ENCODE results near the gene C10orf67. TPM values are rescaled to one million over a fixed set of nuclear protein-coding genes. Genes with fewer than 3 reads are reported as not detected.
"Not testable (repeated sequence)": the region's sequence is repeated elsewhere in the genome, so short reads cannot be mapped to it uniquely, and the experiment has no call there.

Gene C10orf67
- total RNA-seq, 1 donor, result 0.31 TPM

DNA sequence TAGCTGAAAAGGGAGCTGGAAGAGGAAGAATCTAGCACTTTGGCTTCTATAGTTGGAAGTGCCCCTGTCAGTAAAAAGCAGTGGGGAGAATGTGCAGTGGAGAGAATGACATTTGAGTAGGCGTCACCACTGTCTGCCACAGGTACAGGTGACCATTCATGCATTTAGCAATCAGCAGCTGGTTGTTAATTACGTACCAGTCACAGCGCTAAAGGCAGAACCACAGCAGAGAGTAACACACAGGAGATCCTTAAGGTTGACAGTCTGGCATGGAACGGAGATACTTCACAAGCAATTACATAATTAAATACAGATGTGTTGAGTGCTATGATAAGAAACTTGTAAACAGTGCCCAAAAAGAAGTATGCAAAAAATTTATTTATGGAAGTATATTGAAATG, 24.8 kb downstream of the C10orf67 start:
- Histone ChIP-seq H3K4me1 (ENCODE audit: insufficient read depth, low read length) (no peaks in the 10 kb centered on the region), H3K9me3 (ENCODE audit: low read depth, low read length) (no peaks in the 10 kb centered on the region), H3K27me3 (ENCODE audit: insufficient read depth, low read length) (no peaks in the 10 kb centered on the region), H3K4me3 (ENCODE audit: low read length) (no peak overlapping the region)

DNA sequence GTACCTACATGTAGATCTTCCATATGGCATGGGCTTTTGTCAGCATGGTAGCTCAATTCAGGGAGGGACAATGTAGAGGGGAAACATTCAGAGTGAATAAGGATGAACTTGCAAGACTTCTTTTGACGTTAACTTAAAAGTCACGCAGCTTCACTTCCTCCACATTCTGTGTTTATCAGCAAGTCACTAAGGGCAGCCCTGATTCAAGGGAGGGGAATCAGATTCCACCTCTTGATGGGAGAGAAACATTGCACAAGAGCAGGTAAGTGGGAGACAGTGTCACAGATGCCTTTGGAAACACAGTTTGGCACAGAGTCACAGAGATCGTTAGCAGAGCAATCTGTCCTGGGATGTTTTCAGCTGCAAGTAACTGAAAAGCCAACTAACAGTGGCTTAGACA, 26.2 kb downstream of the C10orf67 start:
- no peaks in the 10 kb centered on the region for H3K27me3 ChIP-seq (ENCODE audit: insufficient read depth, low read length)

GRCh38 chr10:23317416-23317815, 27.2 kb downstream of the C10orf67 start:
- H3K4me1 ChIP-seq (ENCODE audit: insufficient read depth, low read length), result no peaks in the 10 kb centered on the region
- no peaks in the 10 kb centered on the region for H3K27me3 ChIP-seq (ENCODE audit: insufficient read depth, low read length)
- no peaks in the 10 kb centered on the region for H3K9me3 ChIP-seq (ENCODE audit: low read depth, low read length)
- H3K4me3 ChIP-seq (ENCODE audit: low read length), result no peak overlapping the region

More for the DNA sequence above, 26.2 kb downstream of the C10orf67 start:
- H3K9me3 ChIP-seq (ENCODE audit: low read depth, low read length), result no peaks in the 10 kb centered on the region
- no peak overlapping the region for H3K4me3 ChIP-seq (ENCODE audit: low read length)
- no peaks in the 10 kb centered on the region for H3K4me1 ChIP-seq (ENCODE audit: insufficient read depth, low read length)

- no peaks in the 10 kb centered on the region for H3K4me1 ChIP-seq (ENCODE audit: insufficient read depth, low read length)
- no peaks in the 10 kb centered on the region for H3K9me3 ChIP-seq (ENCODE audit: low read depth, low read length)
- H3K4me3 ChIP-seq (ENCODE audit: low read length), result no peak overlapping the region
- H3K27me3 ChIP-seq (ENCODE audit: insufficient read depth, low read length), result no peaks in the 10 kb centered on the region
Observed at GRCh38 chr10:23316406-23316805, 28.2 kb downstream of the C10orf67 start.

- Histone ChIP-seq H3K9me3 (ENCODE audit: low read depth, low read length) (no peaks in the 10 kb centered on the region), H3K4me3 (ENCODE audit: low read length) (no peak overlapping the region), H3K27me3 (ENCODE audit: insufficient read depth, low read length) (no peaks in the 10 kb centered on the region), H3K4me1 (ENCODE audit: insufficient read depth, low read length) (no peaks in the 10 kb centered on the region)
Observed at GRCh38 chr10:23315966-23316365, 28.6 kb downstream of the C10orf67 start.

DNA sequence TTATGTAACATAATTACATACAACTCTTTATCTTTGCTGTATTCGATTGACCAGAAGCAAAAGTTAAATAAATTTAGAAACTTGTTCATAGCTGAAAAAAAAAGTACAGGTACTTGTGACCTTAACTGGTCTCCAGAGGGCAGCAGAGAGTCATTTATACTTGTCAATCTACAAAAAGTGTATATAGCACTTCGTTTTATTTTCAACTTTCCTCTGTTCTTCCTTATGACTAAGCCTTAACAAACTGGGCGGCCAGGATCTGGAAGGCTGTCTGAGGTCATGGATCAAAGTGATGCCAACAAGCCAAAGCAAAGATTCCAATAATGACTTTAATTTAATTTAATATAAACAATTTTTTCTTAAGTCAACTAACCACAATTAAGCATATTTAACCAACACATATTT, 29.8 kb downstream of the C10orf67 start:
- no peaks in the 10 kb centered on the region for H3K4me1 ChIP-seq (ENCODE audit: insufficient read depth, low read length)
- H3K4me3 ChIP-seq (ENCODE audit: low read length), result no peak overlapping the region
- no peaks in the 10 kb centered on the region for H3K27me3 ChIP-seq (ENCODE audit: insufficient read depth, low read length)
- H3K9me3 ChIP-seq (ENCODE audit: low read depth, low read length), result no peaks in the 10 kb centered on the region

- no peak overlapping the region for H3K4me3 ChIP-seq (ENCODE audit: low read length)
- H3K9me3 ChIP-seq (ENCODE audit: low read depth, low read length), result no peaks in the 10 kb centered on the region
- no peaks in the 10 kb centered on the region for H3K4me1 ChIP-seq (ENCODE audit: insufficient read depth, low read length)
- H3K27me3 ChIP-seq (ENCODE audit: insufficient read depth, low read length), result no peaks in the 10 kb centered on the region
Observed at GRCh38 chr10:23311034-23311433, 33.6 kb downstream of the C10orf67 start.

GRCh38 chr10:23310404-23310803, 34.2 kb downstream of the C10orf67 start:
- Histone ChIP-seq H3K4me3 (ENCODE audit: low read length) (no peak overlapping the region), H3K4me1 (ENCODE audit: insufficient read depth, low read length) (no peaks in the 10 kb centered on the region), H3K27me3 (ENCODE audit: insufficient read depth, low read length) (no peaks in the 10 kb centered on the region), H3K9me3 (ENCODE audit: low read depth, low read length) (no peaks in the 10 kb centered on the region)

DNA sequence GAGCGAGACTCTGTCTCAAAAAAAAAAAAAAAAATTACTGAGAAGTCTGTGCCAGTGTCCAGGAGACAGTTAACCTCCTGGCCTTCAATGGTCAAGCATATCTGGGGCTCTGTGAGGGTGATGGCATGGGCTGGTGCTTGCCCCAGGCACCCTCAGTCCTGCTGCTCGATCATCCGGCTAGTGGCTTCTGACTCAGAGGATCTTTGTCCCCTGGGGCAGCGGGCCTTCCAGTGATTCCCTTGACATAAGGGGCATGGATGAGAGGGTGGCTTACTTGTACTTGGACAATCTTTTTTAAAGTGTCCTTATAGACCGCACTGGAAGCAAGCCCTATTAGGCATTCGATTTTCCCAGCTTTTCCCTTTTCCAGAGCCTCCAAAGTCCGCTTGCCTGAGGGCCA, 44.6 kb downstream of the C10orf67 start:
- H3K9me3 ChIP-seq (ENCODE audit: low read depth, low read length); H3K27me3 ChIP-seq (ENCODE audit: insufficient read depth, low read length): not testable (repeated sequence)

GRCh38 chr10:23294638-23295247, 49.9 kb downstream of the C10orf67 start:
- no peaks in the 10 kb centered on the region for H3K4me1 ChIP-seq (ENCODE audit: insufficient read depth, low read length)
- no peak overlapping the region for H3K4me3 ChIP-seq (ENCODE audit: low read length)
- no peaks in the 10 kb centered on the region for H3K9me3 ChIP-seq (ENCODE audit: low read depth, low read length)

More for the DNA sequence above, 44.6 kb downstream of the C10orf67 start:
- H3K4me1 ChIP-seq (ENCODE audit: insufficient read depth, low read length); H3K4me3 ChIP-seq (ENCODE audit: low read length): not testable (repeated sequence)

GRCh38 chr10:23293973-23294590, 50.5 kb downstream of the C10orf67 start:
- no peak overlapping the region for H3K4me3 ChIP-seq (ENCODE audit: low read length)
- H3K27me3 ChIP-seq (ENCODE audit: insufficient read depth, low read length), result peaks cover 17% of the 10 kb centered on the region
- no peaks in the 10 kb centered on the region for H3K9me3 ChIP-seq (ENCODE audit: low read depth, low read length)
- H3K4me1 ChIP-seq (ENCODE audit: insufficient read depth, low read length), result no peaks in the 10 kb centered on the region

More at GRCh38 chr10:23294638-23295247, 49.9 kb downstream of the C10orf67 start:
- H3K27me3 ChIP-seq (ENCODE audit: insufficient read depth, low read length), result peaks cover 17% of the 10 kb centered on the region

DNA sequence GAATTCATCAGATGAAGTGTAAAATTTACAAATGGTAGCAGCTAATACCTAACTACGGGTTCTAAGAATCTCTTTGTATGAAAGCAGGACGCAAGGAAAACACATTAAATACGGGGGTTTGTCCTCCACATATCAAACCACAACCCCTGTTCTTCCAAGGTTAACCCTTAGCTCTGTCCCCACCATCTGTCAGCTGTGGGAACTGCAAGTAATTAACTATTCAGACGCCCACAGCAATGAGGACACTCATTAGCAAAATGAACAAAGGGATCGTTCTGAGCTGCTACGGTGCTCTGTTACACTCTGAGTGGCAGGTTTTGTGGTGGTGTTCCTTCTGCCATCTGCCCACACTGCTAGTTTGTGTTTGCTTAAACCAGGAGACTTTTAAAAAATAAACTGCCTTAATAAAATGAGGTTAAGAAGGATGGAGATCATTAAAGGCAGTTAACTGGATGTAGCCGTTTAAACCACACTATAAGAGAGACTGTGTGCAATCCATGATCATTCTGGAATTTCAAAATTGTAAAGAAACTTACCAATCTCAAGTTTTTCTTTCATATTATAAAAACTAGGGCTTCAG, 51.4 kb downstream of the C10orf67 start:
- no peaks in the 10 kb centered on the region for H3K4me1 ChIP-seq (ENCODE audit: insufficient read depth, low read length)
- peaks cover 17% of the 10 kb centered on the region for H3K27me3 ChIP-seq (ENCODE audit: insufficient read depth, low read length)
- H3K4me3 ChIP-seq (ENCODE audit: low read length), result no peak overlapping the region
- no peaks in the 10 kb centered on the region for H3K9me3 ChIP-seq (ENCODE audit: low read depth, low read length)

DNA sequence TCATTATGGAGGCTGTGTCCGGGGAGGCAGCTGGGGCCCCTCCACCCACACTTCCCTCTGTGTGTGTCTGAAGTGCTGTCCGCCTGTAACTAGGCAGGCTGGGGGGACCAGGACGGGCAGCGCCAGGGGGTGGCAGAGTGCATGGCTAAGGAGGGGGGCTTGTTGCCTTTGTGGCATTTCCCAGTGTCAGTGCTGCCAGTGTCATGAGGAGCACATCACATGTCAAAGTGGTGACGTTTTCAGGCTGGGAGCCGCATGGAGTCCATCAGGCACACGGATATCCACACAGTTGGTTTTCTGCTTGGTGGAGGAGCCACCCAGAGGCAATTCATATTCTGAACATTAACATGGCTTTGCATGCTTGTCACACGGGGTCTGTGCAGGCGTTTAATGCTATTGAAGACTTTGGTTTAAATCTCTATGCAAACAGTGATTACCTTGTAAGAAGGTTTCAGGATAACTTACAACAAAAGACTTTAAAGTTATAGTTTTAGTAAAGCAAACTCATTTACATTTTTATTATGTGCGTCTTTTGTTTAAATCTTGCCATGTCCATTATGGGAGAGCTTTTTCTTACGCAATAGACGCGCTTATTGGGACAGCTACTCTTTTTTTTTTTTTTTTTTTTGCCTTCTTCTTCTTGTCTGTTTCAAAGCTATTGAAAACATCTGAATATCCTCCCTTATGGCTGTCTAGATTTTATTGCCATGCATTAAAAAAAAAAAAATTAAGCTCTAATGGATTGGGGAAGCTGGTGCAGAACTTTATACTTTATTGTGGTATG, 52.9 kb downstream of the C10orf67 start:
- H3K4me3 ChIP-seq (ENCODE audit: low read length), result no peak overlapping the region

GRCh38 chr10:23284674-23285335, 59.8 kb downstream of the C10orf67 start:
- Histone ChIP-seq H3K4me1 (ENCODE audit: insufficient read depth, low read length) (no peaks in the 10 kb centered on the region), H3K4me3 (ENCODE audit: low read length) (no peak overlapping the region), H3K9me3 (ENCODE audit: low read depth, low read length) (no peaks in the 10 kb centered on the region), H3K27me3 (ENCODE audit: insufficient read depth, low read length) (peaks cover 8% of the 10 kb centered on the region)

More for the DNA sequence above, 52.9 kb downstream of the C10orf67 start:
- Histone ChIP-seq H3K9me3 (ENCODE audit: low read depth, low read length) (no peaks in the 10 kb centered on the region), H3K27me3 (ENCODE audit: insufficient read depth, low read length) (peaks cover 17% of the 10 kb centered on the region), H3K4me1 (ENCODE audit: insufficient read depth, low read length) (no peaks in the 10 kb centered on the region)

DNA sequence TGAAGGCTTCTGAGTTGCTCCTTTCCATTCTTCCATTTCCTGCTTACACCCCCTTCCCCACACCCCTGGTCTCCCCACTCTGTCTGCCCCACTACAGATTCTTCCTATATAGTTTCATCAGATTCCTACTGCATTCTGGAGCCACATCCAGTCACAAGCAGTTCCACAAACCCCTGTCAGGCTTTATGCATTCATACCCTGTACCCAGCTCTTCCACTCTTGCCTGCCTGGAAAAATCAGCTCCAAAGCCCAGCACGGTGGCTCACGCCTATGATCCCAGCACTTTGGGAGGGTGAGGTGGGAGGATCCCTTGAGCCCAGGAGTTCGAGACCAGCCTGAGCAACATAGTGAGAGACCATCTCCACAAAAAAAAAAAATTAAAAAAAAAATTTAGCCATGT, 60.4 kb downstream of the C10orf67 start:
- peaks cover 8% of the 10 kb centered on the region for H3K27me3 ChIP-seq (ENCODE audit: insufficient read depth, low read length)
- H3K4me1 ChIP-seq (ENCODE audit: insufficient read depth, low read length), result no peaks in the 10 kb centered on the region
- no peaks in the 10 kb centered on the region for H3K9me3 ChIP-seq (ENCODE audit: low read depth, low read length)
- no peak overlapping the region for H3K4me3 ChIP-seq (ENCODE audit: low read length)

Measured in mononuclear cell (primary cell).